ENCODE results near the gene ALDH4A1.
"Not testable (repeated sequence)": the region's sequence is repeated elsewhere in the genome, so short reads cannot be mapped to it uniquely, and the experiment has no call there.

Gene ALDH4A1

DNA sequence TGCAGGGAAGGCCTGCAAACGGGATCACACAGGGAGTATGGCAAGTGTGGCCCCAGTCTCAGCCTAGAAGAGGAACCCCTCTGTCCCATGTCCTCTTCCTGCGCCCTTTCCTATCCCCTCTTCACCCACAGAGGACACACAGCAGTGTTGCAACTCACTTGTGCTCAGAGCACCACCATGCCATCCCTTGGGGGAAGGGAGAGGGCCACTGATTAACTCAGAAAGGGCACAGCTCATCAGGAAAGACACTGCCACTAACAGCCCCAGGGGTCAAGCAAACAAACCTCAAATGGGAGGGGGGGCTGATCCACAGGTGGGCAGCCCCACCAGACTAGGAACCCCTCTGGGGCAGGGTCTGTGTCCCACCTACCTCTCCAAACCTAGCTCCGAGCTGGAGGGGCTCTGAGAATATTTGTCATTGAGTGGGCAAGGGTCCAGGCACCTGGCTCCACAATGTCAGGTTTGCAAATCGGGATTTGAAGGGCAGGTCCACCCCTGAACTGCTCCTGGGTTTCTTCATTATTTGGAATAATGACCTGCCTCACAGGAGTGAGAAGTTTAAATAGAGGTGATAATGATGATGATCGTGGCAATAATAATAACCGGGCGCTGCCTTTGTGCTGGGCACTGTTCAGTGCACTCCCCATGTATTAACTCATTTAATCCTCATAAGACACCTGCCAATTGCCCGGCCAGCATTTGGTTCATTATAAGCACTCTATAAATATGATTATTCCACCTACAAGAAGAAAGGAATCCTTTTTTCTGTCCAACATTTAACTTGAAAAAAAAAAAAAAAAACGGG is 1.0 kb downstream of the ALDH4A1 start:
- no peak for DNase-seq (ENCODE audit: low read depth)

DNA sequence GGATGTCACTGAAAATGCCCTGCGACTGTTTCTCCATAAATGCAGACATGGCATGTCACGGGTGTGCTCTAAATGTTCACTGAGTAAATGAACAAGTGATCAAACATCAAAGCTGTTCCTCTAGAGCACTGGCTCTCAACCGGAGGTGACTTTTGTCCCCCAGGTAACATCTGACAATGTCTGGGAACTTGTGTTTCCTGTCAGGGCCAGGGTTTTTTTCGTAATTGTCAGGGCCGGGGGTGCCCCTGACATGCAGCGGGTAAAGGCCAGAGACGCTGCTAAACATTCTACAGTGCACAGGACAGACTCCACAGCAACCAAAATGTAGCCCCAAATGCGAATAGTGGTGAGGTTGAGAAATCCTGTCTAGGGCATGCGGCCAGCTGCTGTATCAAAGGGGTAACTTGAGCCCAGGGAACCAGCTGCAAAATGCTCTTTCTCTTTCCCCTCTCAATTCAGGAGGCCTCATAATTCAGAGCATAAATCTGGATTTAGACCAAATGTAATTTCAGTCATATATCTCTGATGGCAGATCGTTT is 2.0 kb downstream of the ALDH4A1 start:
- DNase-seq (ENCODE audit: low read depth), result no peak

DNA sequence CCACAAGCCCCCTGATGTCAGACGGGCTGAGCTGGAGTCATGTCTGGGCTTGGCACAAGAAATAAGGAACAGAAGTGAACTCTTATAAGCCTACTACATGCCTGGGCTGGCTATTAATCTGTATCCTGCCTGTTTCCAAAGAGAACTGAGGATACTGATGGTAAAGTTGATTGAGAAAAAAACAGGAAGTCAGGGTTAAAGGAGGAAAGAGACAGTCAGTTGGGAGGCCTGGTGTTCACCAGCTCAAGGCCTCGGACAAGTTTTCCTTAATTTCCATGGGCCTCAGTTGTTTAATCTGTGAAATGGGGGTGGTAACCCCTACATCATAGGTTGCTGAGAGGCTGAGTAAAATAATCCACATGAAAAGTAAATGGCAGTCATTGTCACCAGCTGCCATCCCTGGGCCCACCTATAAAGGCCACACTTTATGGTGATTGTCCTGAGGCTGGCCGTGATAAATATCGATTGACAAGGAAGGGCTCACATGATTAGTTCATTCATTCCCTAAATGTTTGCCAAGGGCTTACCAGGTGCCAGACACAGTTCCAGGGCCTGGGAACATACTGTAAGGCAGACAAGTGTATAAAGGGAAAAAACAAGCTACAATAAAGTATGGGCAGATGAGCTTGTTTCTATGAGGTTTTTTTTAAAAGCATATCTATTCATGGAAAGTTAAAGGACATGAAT is 2.8 kb downstream of the ALDH4A1 start:
- no peak for DNase-seq (ENCODE audit: low read depth)

- no peak for DNase-seq (ENCODE audit: low read depth)
These were observed 3.8 kb downstream of the ALDH4A1 start for GRCh38 chr1:18898567-18898966.

- DNase-seq (ENCODE audit: low read depth), result no peak
These were observed 7.0 kb downstream of the ALDH4A1 start for GRCh38 chr1:18895317-18895716.

GRCh38 chr1:18893120-18893519 is 9.2 kb downstream of the ALDH4A1 start:
- no peak for DNase-seq (ENCODE audit: low read depth)

- DNase-seq (ENCODE audit: low read depth), result not testable (repeated sequence)
These were observed 10.5 kb downstream of the ALDH4A1 start for GRCh38 chr1:18891858-18892257.

DNA sequence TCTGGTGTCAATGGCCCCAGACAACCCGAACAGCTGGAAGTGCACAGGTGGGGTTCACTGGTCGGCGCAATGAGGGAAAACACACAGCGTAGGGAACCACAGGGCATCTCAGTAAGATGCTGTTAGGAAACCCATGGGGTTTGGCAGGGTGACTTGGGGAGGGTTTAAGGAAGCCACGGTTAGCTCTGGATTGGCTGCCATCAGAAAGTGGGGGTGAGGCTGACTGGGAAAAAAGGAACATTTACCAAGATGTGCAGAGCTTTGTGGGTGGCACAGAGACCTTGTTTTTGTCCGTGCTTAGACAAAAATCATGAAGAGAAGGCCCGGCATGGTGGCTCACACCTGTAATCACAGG is 11.0 kb downstream of the ALDH4A1 start:
- DNase-seq (ENCODE audit: low read depth), result no peak

GRCh38 chr1:18890706-18891425 is 11.5 kb downstream of the ALDH4A1 start:
- DNase-seq (ENCODE audit: low read depth), result no peak

GRCh38 chr1:18886003-18886335 is 16.4 kb downstream of the ALDH4A1 start:
- no peak for DNase-seq (ENCODE audit: low read depth)

DNA sequence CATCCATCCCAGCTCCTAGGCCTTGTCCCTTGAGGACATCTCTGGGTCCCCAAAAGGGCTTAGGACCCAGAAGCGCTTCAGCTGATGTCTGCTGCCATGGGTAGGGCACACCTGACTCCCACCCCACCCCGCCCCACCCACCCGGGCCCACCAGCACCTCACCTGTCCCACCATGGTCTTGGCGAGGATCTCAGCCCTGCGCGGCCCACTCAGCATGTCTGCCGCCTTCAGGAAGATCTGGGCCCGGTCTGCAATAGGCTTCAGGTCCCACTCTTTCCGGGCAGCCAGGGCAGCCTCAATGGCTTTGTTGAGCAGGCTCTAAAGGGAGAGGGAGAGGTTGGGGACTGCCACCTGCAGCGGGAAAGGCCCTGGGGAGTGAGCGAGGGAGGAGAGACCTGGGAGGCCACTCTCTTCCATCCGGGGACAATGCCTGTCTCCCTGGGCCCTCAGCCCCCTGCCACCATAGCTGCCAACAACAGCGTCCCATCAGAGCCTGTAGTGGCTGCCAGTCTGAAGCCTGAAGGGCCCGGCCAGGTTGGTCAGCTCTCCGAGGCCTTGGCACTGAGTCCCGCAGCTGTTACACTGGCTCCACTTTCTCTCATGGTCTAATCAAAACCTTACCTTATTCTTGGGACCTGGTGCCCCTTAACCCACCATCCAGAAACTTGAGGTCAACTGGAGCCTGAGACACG is 16.9 kb downstream of the ALDH4A1 start:
- DNase-seq (ENCODE audit: low read depth), result no peak

GRCh38 chr1:18884727-18885126 is 17.6 kb downstream of the ALDH4A1 start:
- no peak for DNase-seq (ENCODE audit: low read depth)

- DNase-seq (ENCODE audit: low read depth), result no peak
These were observed 18.0 kb downstream of the ALDH4A1 start for GRCh38 chr1:18884419-18884717.

- peak; percentile 68 for DNase-seq (ENCODE audit: low read depth)
These were observed 18.5 kb downstream of the ALDH4A1 start for GRCh38 chr1:18883636-18884418.

DNA sequence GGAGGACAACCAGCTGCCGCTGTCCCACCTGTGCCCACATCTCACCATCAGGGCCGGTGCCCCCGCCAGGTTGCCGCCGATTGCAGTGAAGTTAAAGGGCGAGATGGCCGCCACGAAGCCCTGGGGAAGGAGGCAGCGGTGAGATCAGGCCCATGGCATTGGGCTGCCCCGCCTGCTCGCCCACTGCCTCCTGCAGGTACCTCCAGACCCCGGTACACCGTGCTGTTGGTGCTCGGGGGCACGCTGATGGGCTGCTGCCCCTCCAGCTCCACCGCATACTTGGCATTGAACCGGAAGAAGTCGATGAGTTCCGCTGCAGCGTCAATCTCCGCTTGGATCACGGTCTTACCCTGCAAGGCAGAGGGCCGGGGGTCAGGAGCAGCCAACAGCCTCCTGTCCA is 19.3 kb downstream of the ALDH4A1 start:
- DNase-seq (ENCODE audit: low read depth), result no peak

- no peak for DNase-seq (ENCODE audit: low read depth)
These were observed 19.9 kb downstream of the ALDH4A1 start for GRCh38 chr1:18882486-18882885.

- no peak for DNase-seq (ENCODE audit: low read depth)
These were observed 20.5 kb downstream of the ALDH4A1 start for GRCh38 chr1:18881642-18882431.

- DNase-seq (ENCODE audit: low read depth), result no peak
These were observed 21.2 kb downstream of the ALDH4A1 start for GRCh38 chr1:18881164-18881563.

- DNase-seq (ENCODE audit: low read depth), result no peak
These were observed 21.8 kb downstream of the ALDH4A1 start for GRCh38 chr1:18880585-18880984.

DNA sequence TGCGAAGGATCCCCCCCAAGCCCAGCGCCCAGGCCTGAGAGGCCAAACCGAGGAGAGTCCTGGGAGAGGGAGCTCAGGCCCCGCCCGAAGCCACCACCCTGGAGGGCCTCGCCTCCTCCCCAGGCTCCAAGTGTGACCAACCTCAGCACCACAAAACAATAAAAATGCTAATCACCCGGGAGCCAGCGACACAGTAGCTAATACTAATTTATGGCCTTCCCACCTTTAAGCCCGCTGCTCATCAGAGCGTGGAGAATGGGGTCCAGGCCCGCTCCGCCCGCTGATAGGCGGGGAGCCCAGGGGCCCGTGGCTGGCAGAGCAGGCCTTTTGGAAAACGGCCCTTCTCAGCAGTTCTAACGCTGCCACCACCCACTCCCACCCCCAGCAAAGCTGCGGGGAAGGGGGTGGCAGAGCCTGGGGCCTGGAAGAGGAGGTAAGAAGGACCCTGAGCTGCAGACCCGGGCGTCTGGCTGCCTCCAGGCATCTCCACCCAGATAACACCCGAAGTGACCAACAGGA is 22.5 kb downstream of the ALDH4A1 start:
- no peak for DNase-seq (ENCODE audit: low read depth)
